IPS DF 6.9 (cell line): Measurements from ENCODE around the gene C10orf67.
"Not testable (repeated sequence)": the region's sequence is repeated elsewhere in the genome, so short reads cannot be mapped to it uniquely, and the experiment has no call there.

Experiments
- DNase-seq: peaks from one replicate; pipeline ENCODE4 v3.0.0-alpha.2; 2013; ENCODE audit warnings: low read depth, low spot score
- H3K27ac ChIP-seq: one replicate; pipeline ENCODE4 v1.5.1; 2013; ENCODE audit warnings: low read length, control low read depth
- H3K27me3 ChIP-seq: 2 replicates; pipeline ENCODE4 v1.6.1; 2013; ENCODE audit warnings: mild to moderate bottlenecking, low read length; ENCODE audit not compliant: control insufficient read depth, insufficient read depth
- H3K36me3 ChIP-seq: 2 replicates; pipeline ENCODE4 v1.6.1; 2013; ENCODE audit warnings: low read length; ENCODE audit not compliant: control insufficient read depth, insufficient read depth
- H3K4me1 ChIP-seq: 2 replicates; pipeline ENCODE4 v1.6.1; 2013; ENCODE audit warnings: low read length; ENCODE audit not compliant: control insufficient read depth, insufficient read depth
- H3K4me3 ChIP-seq: 2 replicates; pipeline ENCODE4 v1.5.1; 2013; ENCODE audit warnings: mild to moderate bottlenecking, low read length
- H3K9me3 ChIP-seq: 2 replicates; pipeline ENCODE4 v1.6.1; 2013; ENCODE audit warnings: low read length, inconsistent platforms; ENCODE audit not compliant: control insufficient read depth, insufficient read depth
- WGBS: extraction: QIAGEN DNeasy Blood & Tissue Kit; methylation state at CpG from one replicate; pipeline ENCODE4 v1.1.7; 2013; ENCODE audit warnings: mixed read lengths, missing lambda C conversion rate; ENCODE audit not compliant: insufficient read length, insufficient coverage; 5-methylcytosine and 5-hydroxymethylcytosine counted together

The C10orf67 gene

GRCh38 chr10:23362879-23363792 is 18.5 kb upstream of the C10orf67 start:
- no peaks in the 10 kb centered on the region for H3K4me1 ChIP-seq
- no CpG with 5 or more reads among the region's 9 CpGs for WGBS
- no peak overlapping the region for H3K27ac ChIP-seq
- no peaks in the 10 kb centered on the region for H3K27me3 ChIP-seq
- no peak for DNase-seq
- H3K4me3 ChIP-seq: no peak overlapping the region
- no peaks in the 10 kb centered on the region for H3K9me3 ChIP-seq
- H3K36me3 ChIP-seq: no peaks in the 10 kb centered on the region

- no peaks in the 10 kb centered on the region for H3K9me3 ChIP-seq
- H3K36me3 ChIP-seq: no peaks in the 10 kb centered on the region
- H3K27ac ChIP-seq: no peak overlapping the region
- H3K4me1 ChIP-seq: no peaks in the 10 kb centered on the region
- no peak for DNase-seq
- H3K4me3 ChIP-seq: no peak overlapping the region
- no peaks in the 10 kb centered on the region for H3K27me3 ChIP-seq
- no CpG with 5 or more reads among the region's 1 CpG for WGBS
These were observed 17.7 kb upstream of the C10orf67 start for GRCh38 chr10:23362069-23362830.

GRCh38 chr10:23361665-23362064 is 17.1 kb upstream of the C10orf67 start:
- Histone ChIP-seq H3K36me3 (no peaks in the 10 kb centered on the region), H3K27me3 (no peaks in the 10 kb centered on the region), H3K4me1 (no peaks in the 10 kb centered on the region), H3K4me3 (no peak overlapping the region), H3K9me3 (no peaks in the 10 kb centered on the region), H3K27ac (no peak overlapping the region)
- no CpG with 5 or more reads among the region's 2 CpGs for WGBS
- DNase-seq: no peak

GRCh38 chr10:23359692-23360380 is 15.2 kb upstream of the C10orf67 start:
- no CpG with 5 or more reads among the region's 8 CpGs for WGBS
- no peak for DNase-seq
- Histone ChIP-seq H3K4me1 (no peaks in the 10 kb centered on the region), H3K27ac (no peak overlapping the region), H3K36me3 (no peaks in the 10 kb centered on the region), H3K4me3 (no peak overlapping the region), H3K9me3 (no peaks in the 10 kb centered on the region), H3K27me3 (no peaks in the 10 kb centered on the region)

GRCh38 chr10:23358357-23358756 is 13.8 kb upstream of the C10orf67 start:
- Histone ChIP-seq H3K4me1 (no peaks in the 10 kb centered on the region), H3K36me3 (no peaks in the 10 kb centered on the region), H3K4me3 (no peak overlapping the region), H3K27ac (no peak overlapping the region), H3K27me3 (no peaks in the 10 kb centered on the region), H3K9me3 (no peaks in the 10 kb centered on the region)
- no peak for DNase-seq
- no CpG with 5 or more reads among the region's 2 CpGs for WGBS

- no peak overlapping the region for H3K4me3 ChIP-seq
- no peaks in the 10 kb centered on the region for H3K9me3 ChIP-seq
- no peak for DNase-seq
- H3K36me3 ChIP-seq: no peaks in the 10 kb centered on the region
- no peak overlapping the region for H3K27ac ChIP-seq
- H3K27me3 ChIP-seq: no peaks in the 10 kb centered on the region
- WGBS: no CpG with 5 or more reads among the region's 5 CpGs
- no peaks in the 10 kb centered on the region for H3K4me1 ChIP-seq
These were observed 10.2 kb upstream of the C10orf67 start for GRCh38 chr10:23354630-23355279.

- no peak for DNase-seq
- H3K27me3 ChIP-seq: no peaks in the 10 kb centered on the region
- no peak overlapping the region for H3K4me3 ChIP-seq
- no peaks in the 10 kb centered on the region for H3K4me1 ChIP-seq
- H3K27ac ChIP-seq: no peak overlapping the region
- WGBS: no CpG with 5 or more reads among the region's 3 CpGs
- no peaks in the 10 kb centered on the region for H3K9me3 ChIP-seq
- no peaks in the 10 kb centered on the region for H3K36me3 ChIP-seq
These were observed 7.4 kb upstream of the C10orf67 start for GRCh38 chr10:23351926-23352519.

GRCh38 chr10:23350706-23351105 is 6.1 kb upstream of the C10orf67 start:
- not testable (repeated sequence) for H3K4me3 ChIP-seq, H3K27ac ChIP-seq, H3K9me3 ChIP-seq, H3K36me3 ChIP-seq, H3K27me3 ChIP-seq, H3K4me1 ChIP-seq, DNase-seq
- no CpG with 5 or more reads among the region's 1 CpG for WGBS

- H3K27me3 ChIP-seq: no peaks in the 10 kb centered on the region
- no peaks in the 10 kb centered on the region for H3K36me3 ChIP-seq
- H3K4me1 ChIP-seq: peaks cover 5% of the 10 kb centered on the region; the same call in 1 of the 2 replicates
- H3K4me3 ChIP-seq: no peak overlapping the region
- H3K9me3 ChIP-seq: no peaks in the 10 kb centered on the region
- WGBS: no CpG with 5 or more reads among the region's 5 CpGs
- no peak overlapping the region for H3K27ac ChIP-seq
- no peak for DNase-seq
These were observed 1.3 kb upstream of the C10orf67 start for GRCh38 chr10:23345861-23346260.
